Esophagus squamous epithelium (tissue), 4 donors: ENCODE results near the gene POC5.

Experiments used
- POLR2A ChIP-seq, 4 donors: fragments of 450-650 bp; IDR thresholded peaks; one replicate each; pipeline ENCODE4 v1.6.1; 2017; ENCODE audit warnings: antibody characterized with exemption in 4 of 4, mild to moderate bottlenecking in 4 of 4, moderate library complexity in 3 of 4
- TF ChIP-seq, protein P1 (sequence below), 6 experiments: fragments of 450-650 bp in 4 of 6; fragments of 200-600 bp in 2 of 6; sonication (generic) in 2 of 6; IDR thresholded peaks; one replicate each; pipeline ENCODE4 v1.5.1; 2016 to 2019; ENCODE audit warnings: antibody characterized with exemption in 6 of 6, mild to moderate bottlenecking in 4 of 6, moderate library complexity in 4 of 6

DNA sequence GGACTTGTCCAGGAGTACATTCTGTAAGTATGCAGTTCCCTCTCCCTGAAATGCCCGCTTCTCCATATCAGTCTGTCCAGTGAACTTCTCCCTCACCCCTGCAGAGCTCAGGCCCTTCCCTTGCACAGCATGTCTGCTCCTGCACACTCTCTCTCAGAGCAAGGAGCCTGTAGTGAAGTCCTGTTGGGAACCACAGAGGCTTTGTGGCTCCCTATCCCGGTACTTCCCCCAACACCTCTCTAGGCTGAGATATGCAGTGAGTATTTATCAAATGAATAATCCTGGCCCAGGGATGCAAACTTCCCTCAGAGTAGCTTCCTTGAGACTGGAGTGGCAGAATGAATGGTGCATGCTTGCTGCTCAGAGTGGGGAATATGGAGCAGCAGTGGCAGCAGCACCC, 48.8 kb downstream of the POC5 start:
- TF ChIP-seq, protein P1, sequence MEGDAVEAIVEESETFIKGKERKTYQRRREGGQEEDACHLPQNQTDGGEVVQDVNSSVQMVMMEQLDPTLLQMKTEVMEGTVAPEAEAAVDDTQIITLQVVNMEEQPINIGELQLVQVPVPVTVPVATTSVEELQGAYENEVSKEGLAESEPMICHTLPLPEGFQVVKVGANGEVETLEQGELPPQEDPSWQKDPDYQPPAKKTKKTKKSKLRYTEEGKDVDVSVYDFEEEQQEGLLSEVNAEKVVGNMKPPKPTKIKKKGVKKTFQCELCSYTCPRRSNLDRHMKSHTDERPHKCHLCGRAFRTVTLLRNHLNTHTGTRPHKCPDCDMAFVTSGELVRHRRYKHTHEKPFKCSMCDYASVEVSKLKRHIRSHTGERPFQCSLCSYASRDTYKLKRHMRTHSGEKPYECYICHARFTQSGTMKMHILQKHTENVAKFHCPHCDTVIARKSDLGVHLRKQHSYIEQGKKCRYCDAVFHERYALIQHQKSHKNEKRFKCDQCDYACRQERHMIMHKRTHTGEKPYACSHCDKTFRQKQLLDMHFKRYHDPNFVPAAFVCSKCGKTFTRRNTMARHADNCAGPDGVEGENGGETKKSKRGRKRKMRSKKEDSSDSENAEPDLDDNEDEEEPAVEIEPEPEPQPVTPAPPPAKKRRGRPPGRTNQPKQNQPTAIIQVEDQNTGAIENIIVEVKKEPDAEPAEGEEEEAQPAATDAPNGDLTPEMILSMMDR (IDR thresholded peaks at IDR 0.05): no peak
- no peak for TF ChIP-seq POLR2A (IDR thresholded peaks at IDR 0.05)
